ENCODE results near the gene DLGAP5.

The DLGAP5 gene, protein sequence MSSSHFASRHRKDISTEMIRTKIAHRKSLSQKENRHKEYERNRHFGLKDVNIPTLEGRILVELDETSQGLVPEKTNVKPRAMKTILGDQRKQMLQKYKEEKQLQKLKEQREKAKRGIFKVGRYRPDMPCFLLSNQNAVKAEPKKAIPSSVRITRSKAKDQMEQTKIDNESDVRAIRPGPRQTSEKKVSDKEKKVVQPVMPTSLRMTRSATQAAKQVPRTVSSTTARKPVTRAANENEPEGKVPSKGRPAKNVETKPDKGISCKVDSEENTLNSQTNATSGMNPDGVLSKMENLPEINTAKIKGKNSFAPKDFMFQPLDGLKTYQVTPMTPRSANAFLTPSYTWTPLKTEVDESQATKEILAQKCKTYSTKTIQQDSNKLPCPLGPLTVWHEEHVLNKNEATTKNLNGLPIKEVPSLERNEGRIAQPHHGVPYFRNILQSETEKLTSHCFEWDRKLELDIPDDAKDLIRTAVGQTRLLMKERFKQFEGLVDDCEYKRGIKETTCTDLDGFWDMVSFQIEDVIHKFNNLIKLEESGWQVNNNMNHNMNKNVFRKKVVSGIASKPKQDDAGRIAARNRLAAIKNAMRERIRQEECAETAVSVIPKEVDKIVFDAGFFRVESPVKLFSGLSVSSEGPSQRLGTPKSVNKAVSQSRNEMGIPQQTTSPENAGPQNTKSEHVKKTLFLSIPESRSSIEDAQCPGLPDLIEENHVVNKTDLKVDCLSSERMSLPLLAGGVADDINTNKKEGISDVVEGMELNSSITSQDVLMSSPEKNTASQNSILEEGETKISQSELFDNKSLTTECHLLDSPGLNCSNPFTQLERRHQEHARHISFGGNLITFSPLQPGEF

DNA sequence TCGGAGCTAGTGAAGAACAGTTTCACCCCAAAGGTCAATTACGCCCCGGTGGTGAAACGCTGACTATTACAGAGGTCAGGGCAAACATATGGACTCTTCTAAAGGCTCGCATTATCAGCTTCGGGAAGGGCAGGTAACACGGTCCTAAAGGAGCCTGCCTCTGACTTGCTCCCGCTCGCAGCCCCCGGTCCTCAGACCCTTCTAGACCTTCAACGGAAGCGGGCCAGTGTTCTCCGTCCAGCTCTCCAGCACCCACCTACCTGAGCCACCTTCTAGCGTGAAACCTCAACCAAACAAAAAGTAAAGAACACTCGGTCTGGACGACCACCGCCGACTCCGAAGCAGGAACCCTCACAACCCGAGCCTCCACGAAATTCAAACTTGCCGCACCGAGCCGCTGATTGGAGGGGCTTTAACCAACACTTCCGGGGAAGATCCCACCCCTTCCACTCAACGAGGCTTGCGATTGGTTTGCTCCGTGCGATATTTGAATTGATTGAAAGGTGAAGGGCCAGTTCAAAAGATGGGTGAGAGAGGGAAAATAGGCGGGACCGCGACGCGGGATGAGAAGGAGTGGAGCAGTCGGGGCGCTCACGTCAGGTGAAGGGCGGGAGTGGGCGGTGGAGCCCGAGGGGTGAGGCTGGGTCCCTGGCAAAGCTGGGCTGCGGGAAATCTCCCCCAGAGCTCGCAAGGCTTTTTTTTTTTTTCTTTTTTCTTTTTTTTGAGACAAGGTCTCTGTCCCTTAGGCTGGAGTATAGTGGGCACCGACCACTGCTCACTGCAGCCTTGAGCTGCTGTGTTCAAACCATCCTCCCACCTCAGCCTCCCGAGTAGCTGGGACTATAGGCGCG is at the start of gene DLGAP5:
Gene DLGAP5, minus strand, starts transcription at position 383 of the 851 bp plus-strand sequence. CDS start 2,406 bp downstream, outside the sequence.
- in situ Hi-C loops (cut with HindIII; ENCODE audit: low sequenced_read_pairs): no loop called here
- DNase-seq (ENCODE audit: low read depth): peak; percentile 90
- H3K4me3 ChIP-seq (ENCODE audit: low read depth, low read length): peak within 1 kb of the TSS; percentile 79
- TF ChIP-seq, protein P1, sequence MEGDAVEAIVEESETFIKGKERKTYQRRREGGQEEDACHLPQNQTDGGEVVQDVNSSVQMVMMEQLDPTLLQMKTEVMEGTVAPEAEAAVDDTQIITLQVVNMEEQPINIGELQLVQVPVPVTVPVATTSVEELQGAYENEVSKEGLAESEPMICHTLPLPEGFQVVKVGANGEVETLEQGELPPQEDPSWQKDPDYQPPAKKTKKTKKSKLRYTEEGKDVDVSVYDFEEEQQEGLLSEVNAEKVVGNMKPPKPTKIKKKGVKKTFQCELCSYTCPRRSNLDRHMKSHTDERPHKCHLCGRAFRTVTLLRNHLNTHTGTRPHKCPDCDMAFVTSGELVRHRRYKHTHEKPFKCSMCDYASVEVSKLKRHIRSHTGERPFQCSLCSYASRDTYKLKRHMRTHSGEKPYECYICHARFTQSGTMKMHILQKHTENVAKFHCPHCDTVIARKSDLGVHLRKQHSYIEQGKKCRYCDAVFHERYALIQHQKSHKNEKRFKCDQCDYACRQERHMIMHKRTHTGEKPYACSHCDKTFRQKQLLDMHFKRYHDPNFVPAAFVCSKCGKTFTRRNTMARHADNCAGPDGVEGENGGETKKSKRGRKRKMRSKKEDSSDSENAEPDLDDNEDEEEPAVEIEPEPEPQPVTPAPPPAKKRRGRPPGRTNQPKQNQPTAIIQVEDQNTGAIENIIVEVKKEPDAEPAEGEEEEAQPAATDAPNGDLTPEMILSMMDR (IDR thresholded peaks at IDR 0.05; ENCODE audit: low read depth, low read length, missing control alignments): no peak

DNA sequence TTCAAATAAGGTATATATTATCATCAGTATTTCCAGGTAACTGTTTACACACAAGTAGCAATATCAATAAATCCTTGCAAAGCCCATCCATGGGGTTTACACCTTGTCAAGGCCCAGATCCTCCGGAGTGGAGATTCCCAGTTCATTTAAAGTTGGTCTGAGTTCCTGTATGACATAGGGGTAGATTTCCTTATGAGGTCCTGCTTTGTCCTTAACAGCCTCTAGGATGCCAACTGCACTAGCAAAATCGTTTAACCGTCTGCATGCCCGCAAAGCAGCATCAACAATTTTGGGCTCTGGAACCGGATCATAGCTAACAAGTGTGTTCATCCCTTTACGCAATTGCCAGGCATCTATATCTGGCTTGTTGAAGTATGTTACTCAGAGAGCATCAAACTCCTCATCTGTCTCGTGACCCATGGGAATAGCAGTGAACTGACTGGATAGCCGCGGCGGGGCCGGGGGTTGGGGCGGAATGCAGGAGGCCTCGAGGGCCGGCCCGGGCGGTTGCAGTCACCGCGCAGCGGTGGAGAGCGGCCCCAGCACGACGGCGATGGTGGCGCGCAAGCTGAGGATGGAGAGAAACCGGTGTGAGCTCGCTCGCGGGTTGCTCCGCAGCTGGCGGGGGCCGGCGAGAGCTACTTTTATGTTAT is 49.3 kb upstream of the DLGAP5 start:
- in situ Hi-C loops (cut with HindIII; ENCODE audit: low sequenced_read_pairs): no loop called here
- H3K4me3 ChIP-seq (ENCODE audit: low read depth, low read length): no peak overlapping the region
- no peak for DNase-seq (ENCODE audit: low read depth)
- TF ChIP-seq, protein P1 (IDR thresholded peaks at IDR 0.05; ENCODE audit: low read depth, low read length, missing control alignments): no peak

DNA sequence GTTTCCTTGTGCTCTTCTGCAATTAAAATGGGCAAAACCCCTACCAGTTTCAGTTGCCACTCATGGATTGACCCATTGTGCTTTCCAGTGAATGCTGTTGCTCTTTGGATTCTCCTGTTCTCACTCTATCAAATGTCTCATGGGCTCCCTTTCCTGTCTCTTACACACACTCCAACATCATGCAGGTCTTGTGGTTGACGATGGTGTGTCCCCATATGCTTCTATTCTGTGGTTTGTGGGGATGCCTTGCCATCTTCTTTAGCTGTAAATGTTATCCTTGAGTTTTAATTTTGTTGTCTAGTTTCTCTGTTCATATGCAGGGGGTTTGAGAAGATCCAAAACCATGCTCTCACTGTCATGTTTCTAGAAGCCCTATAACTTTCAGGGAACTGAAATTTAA is 47.9 kb upstream of the DLGAP5 start:
- H3K4me3 ChIP-seq (ENCODE audit: low read depth, low read length): no peak overlapping the region
- in situ Hi-C loops (cut with HindIII; ENCODE audit: low sequenced_read_pairs): no loop called here
- no peak for DNase-seq (ENCODE audit: low read depth)
- TF ChIP-seq, protein P1 (IDR thresholded peaks at IDR 0.05; ENCODE audit: low read depth, low read length, missing control alignments): no peak

DNA sequence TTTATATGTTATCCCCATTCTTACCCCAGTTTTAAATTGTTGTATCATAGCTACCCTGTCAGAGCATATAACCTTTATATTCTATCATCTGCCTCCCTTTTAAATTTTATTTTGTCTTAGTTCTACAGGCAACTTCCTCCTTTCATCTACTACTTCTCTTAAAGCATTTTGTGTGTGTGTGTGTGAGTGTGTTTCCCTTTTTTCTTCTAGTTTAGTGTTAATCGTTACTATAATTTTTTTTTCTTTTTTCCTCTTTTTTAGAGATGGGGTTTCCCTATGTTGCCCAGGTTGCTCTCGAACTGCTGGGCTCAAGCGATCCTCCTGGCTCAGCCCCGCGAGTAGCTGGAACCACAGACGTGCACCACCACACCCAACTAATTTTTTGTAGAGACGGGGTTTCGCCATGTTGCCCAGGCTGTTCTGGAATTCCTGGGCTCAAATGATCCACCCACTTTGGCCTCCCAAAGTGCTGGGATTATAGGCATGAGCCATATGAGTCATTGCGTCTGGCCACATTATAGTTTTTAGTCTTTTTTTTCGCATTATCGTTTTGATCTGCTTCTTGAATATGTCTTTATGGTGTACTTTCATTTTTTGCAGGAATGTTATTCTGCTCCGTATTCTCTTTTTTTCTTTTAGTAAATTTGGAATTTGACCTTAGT is 46.8 kb upstream of the DLGAP5 start:
- in situ Hi-C loops (cut with HindIII; ENCODE audit: low sequenced_read_pairs): no loop called here
- no peak for DNase-seq (ENCODE audit: low read depth)
- TF ChIP-seq, protein P1 (IDR thresholded peaks at IDR 0.05; ENCODE audit: low read depth, low read length, missing control alignments): no peak
- H3K4me3 ChIP-seq (ENCODE audit: low read depth, low read length): no peak overlapping the region

DNA sequence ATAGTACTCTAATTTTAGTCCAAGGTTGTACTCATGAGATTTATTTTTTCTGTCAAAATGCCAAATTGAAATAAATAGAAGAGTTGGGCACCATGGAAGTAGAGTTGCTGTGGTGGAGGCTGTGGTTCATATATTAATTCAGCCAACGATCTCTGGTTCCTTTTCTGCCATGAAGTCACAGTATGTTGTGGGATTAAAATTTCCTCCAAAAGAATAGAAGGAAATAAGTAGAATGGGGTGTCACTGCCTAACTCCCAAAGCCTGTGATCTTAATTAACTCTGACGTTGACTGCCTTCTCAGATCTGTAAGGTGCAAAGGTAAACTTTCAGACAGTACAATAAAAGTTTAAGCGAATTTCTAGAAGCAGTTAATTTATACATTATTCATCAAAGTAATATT is 42.2 kb upstream of the DLGAP5 start:
- in situ Hi-C loops (cut with HindIII; ENCODE audit: low sequenced_read_pairs): no loop called here
- no peak overlapping the region for H3K4me3 ChIP-seq (ENCODE audit: low read depth, low read length)
- DNase-seq (ENCODE audit: low read depth): no peak
- TF ChIP-seq, protein P1 (IDR thresholded peaks at IDR 0.05; ENCODE audit: low read depth, low read length, missing control alignments): no peak

All from astrocyte of the cerebellum (primary cell).